ENCODE measurements around the gene PIWIL1.

PIWIL1 gene

DNA sequence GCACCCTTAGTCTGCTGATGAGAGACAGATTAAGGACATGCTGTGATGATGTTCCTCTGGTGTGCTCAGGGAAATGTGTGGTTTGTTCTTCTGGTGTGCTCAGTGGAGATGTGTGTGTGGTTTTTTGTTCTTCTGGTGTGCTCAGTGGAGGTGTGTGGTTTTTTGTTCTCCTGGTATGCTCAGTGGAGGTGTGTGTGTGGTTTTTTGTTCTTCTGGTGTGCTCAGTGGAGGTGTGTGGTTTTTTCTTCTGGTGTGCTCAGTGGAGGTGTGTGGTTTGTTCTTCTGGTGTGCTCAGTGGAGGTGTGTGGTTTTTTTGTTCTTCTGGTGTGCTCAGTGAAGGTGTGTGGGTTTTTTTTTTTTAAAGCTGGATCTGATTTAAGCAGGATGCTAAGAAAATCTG lies 15.4 kb downstream of the PIWIL1 start:
- H3K27ac ChIP-seq (ENCODE audit: low read length), result no peak overlapping the region
- no peak overlapping the region for H3K9ac ChIP-seq (ENCODE audit: low read length in 2 of 2)
- H3K4me1 ChIP-seq (ENCODE audit: control insufficient read depth, insufficient read depth, low read length), result no peaks in the 10 kb centered on the region
- no peak overlapping the region for H3K4me3 ChIP-seq (ENCODE audit: low read length in 2 of 2)
- H3K27me3 ChIP-seq (ENCODE audit: control insufficient read depth in 1 of 2, insufficient read depth in 2 of 2, low read length in 2 of 2), result peaks cover 12 to 13% of the 10 kb centered on the region in 2 donors
- H3K9me3 ChIP-seq (ENCODE audit: control insufficient read depth in 2 of 2, low read length in 2 of 2), result peaks cover 0 to 2% of the 10 kb centered on the region in 2 donors
- H3K36me3 ChIP-seq (ENCODE audit: control insufficient read depth in 2 of 2, insufficient read depth in 2 of 2, low read length in 2 of 2), result no peaks in the 10 kb centered on the region

DNA sequence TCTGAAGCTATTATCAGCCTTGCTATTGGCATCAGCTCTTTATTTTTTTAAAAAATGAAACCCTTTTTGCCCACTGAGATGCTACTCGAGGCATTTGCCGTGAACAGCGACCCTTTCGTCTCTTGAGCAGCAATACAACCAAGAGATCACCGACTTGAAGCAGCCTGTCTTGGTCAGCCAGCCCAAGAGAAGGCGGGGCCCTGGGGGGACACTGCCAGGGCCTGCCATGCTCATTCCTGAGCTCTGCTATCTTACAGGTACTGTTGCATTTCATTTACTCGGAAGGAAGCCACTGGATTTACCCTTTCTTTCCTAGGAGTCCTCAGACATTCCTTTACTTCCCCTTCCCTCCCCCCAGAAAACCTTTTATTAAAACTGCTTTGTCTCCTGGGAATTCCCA lies 16.7 kb downstream of the PIWIL1 start:
- no peak overlapping the region for H3K9ac ChIP-seq (ENCODE audit: low read length in 2 of 2)
- H3K9me3 ChIP-seq (ENCODE audit: control insufficient read depth in 2 of 2, low read length in 2 of 2), result peaks cover 0 to 2% of the 10 kb centered on the region in 2 donors
- H3K36me3 ChIP-seq (ENCODE audit: control insufficient read depth in 2 of 2, insufficient read depth in 2 of 2, low read length in 2 of 2), result no peaks in the 10 kb centered on the region
- no peak overlapping the region for H3K4me3 ChIP-seq (ENCODE audit: low read length in 2 of 2)
- peaks cover 13 to 16% of the 10 kb centered on the region in 2 donors for H3K27me3 ChIP-seq (ENCODE audit: control insufficient read depth in 1 of 2, insufficient read depth in 2 of 2, low read length in 2 of 2)
- no peak overlapping the region for H3K27ac ChIP-seq (ENCODE audit: low read length)
- H3K4me1 ChIP-seq (ENCODE audit: control insufficient read depth, insufficient read depth, low read length), result no peaks in the 10 kb centered on the region

DNA sequence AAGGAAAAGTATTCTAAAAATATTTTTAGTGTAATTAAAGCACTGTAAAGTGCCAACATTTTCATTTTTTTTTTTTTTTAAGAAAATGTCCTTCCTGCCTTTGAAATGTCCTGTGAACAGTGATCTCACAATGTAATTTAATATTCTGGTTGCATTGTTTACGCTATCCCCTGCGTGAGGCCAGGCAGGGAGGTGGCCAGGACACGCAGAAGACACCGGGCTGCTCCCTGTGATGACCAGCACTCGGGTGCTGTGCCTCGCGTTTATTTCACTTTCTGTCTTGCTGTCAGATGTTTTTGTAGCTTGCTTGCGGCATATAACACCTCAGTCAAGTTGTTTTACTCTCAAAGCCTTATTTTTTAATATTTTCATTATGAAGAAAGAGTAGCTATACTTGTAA lies 18.5 kb downstream of the PIWIL1 start:
- H3K4me1 ChIP-seq (ENCODE audit: control insufficient read depth, insufficient read depth, low read length), result no peaks in the 10 kb centered on the region
- no peak overlapping the region for H3K9ac ChIP-seq (ENCODE audit: low read length in 2 of 2)
- H3K4me3 ChIP-seq (ENCODE audit: low read length in 2 of 2), result no peak overlapping the region
- H3K27me3 ChIP-seq (ENCODE audit: control insufficient read depth in 1 of 2, insufficient read depth in 2 of 2, low read length in 2 of 2), result peaks cover 11 to 13% of the 10 kb centered on the region in 2 donors
- H3K36me3 ChIP-seq (ENCODE audit: control insufficient read depth in 2 of 2, insufficient read depth in 2 of 2, low read length in 2 of 2), result no peaks in the 10 kb centered on the region
- H3K27ac ChIP-seq (ENCODE audit: low read length), result no peak overlapping the region
- H3K9me3 ChIP-seq (ENCODE audit: control insufficient read depth in 2 of 2, low read length in 2 of 2), result no peaks in the 10 kb centered on the region

DNA sequence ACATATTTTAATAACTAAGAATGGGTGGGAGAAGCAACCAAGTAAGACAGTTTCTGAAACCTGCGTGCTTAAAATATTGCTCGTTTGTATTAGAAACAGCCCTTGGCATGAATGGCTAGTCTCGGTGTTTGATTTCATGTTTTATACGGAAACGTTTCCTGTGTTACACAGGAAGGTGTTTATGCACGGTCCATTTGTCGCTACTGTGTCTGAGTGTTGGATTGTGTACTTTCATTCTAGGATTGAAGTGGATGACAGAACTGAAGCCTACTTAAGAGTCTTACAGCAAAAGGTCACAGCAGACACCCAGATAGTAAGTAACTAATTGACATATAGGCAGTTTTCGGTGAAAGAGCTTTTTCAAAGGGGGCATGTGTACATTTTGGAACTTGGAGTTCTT lies 19.6 kb downstream of the PIWIL1 start:
- no peak overlapping the region for H3K27ac ChIP-seq (ENCODE audit: low read length)
- no peak overlapping the region for H3K4me3 ChIP-seq (ENCODE audit: low read length in 2 of 2)
- no peaks in the 10 kb centered on the region for H3K9me3 ChIP-seq (ENCODE audit: control insufficient read depth in 2 of 2, low read length in 2 of 2)
- peaks cover 9 to 10% of the 10 kb centered on the region in 2 donors for H3K27me3 ChIP-seq (ENCODE audit: control insufficient read depth in 1 of 2, insufficient read depth in 2 of 2, low read length in 2 of 2)
- H3K36me3 ChIP-seq (ENCODE audit: control insufficient read depth in 2 of 2, insufficient read depth in 2 of 2, low read length in 2 of 2), result no peaks in the 10 kb centered on the region
- H3K4me1 ChIP-seq (ENCODE audit: control insufficient read depth, insufficient read depth, low read length), result no peaks in the 10 kb centered on the region
- no peak overlapping the region for H3K9ac ChIP-seq (ENCODE audit: low read length in 2 of 2)

DNA sequence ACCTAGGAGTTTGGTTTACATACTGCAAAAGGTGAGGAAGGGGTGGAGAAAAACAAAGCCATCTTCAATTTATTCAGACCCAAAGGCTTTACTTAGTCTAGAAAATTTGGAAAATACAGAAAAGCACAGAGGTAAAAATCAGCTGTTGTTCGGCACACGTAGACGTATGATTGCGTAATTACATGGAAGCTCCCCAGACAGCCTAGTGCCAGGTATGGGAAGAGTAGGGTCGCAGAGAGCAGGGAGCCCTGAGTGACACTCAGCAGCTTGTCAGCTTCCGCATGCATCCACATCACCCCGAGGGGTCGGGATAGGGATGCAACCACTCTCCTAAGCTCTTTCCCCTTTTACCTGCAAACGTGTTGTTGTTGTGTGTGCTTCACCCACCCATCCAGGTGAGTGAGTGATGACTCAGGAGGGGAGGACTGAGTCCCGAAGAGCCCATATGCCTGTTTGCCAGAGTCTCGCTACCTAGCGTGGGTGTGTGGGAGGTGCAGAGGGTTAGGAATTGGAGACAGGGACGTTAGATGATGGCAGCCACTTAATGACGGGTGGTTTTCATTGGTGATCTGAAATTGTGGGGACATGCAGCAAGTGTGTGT lies 20.1 kb downstream of the PIWIL1 start:
- Histone ChIP-seq H3K9ac (ENCODE audit: low read length in 2 of 2) (no peak overlapping the region), H3K27me3 (ENCODE audit: control insufficient read depth in 1 of 2, insufficient read depth in 2 of 2, low read length in 2 of 2) (peaks cover 9 to 10% of the 10 kb centered on the region in 2 donors), H3K27ac (ENCODE audit: low read length) (no peak overlapping the region), H3K4me1 (ENCODE audit: control insufficient read depth, insufficient read depth, low read length) (no peaks in the 10 kb centered on the region), H3K36me3 (ENCODE audit: control insufficient read depth in 2 of 2, insufficient read depth in 2 of 2, low read length in 2 of 2) (no peaks in the 10 kb centered on the region), H3K4me3 (ENCODE audit: low read length in 2 of 2) (no peak overlapping the region), H3K9me3 (ENCODE audit: control insufficient read depth in 2 of 2, low read length in 2 of 2) (no peaks in the 10 kb centered on the region)

DNA sequence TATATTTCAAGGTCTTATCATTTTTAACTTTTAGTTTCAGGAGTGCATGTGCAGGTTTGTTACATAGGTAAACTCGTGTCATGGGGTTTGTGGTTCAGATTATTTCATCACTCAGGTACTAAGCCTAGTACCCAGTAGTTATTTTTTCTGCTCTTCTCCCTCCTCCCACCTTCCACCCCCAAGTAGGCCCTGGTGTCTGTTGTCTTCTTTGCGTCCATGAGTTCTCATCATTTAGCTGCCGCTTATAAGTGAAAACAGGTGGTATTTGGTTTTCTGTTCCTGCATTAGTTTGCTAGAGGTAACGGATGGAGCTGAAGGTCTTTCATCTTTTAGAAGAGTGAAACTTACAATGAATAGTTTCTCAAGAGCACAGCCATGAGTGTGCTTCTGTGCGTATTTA lies 24.4 kb downstream of the PIWIL1 start:
- H3K4me1 ChIP-seq (ENCODE audit: control insufficient read depth, insufficient read depth, low read length), result no peaks in the 10 kb centered on the region
- no peaks in the 10 kb centered on the region for H3K36me3 ChIP-seq (ENCODE audit: control insufficient read depth in 2 of 2, insufficient read depth in 2 of 2, low read length in 2 of 2)
- no peak overlapping the region for H3K9ac ChIP-seq (ENCODE audit: low read length in 2 of 2)
- H3K4me3 ChIP-seq (ENCODE audit: low read length in 2 of 2), result no peak overlapping the region
- H3K27me3 ChIP-seq (ENCODE audit: control insufficient read depth in 1 of 2, insufficient read depth in 2 of 2, low read length in 2 of 2), result peaks cover 7 to 14% of the 10 kb centered on the region in 2 donors
- H3K9me3 ChIP-seq (ENCODE audit: control insufficient read depth in 2 of 2, low read length in 2 of 2), result no peaks in the 10 kb centered on the region
- H3K27ac ChIP-seq (ENCODE audit: low read length), result no peak overlapping the region

DNA sequence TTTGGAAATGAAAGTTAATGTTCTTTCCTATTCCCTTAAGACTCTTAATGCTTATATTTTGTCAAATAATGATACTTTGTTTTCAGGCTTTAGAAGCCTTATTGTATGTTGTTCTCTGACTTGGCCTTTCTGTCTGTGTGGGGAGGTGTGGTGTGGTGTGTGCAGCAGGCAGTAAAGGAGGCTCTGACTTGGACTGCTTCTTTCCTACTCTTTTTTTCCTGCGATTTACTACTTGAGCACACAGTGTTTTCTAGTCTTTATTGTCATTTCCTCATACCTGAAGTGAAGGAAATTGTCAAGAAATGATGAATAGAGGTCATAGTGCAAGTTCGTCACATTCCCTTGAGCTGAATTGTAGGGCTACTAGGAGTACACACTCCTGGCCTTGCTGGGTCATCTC lies 26.9 kb downstream of the PIWIL1 start:
- Histone ChIP-seq H3K4me1 (ENCODE audit: control insufficient read depth, insufficient read depth, low read length) (no peaks in the 10 kb centered on the region), H3K36me3 (ENCODE audit: control insufficient read depth in 2 of 2, insufficient read depth in 2 of 2, low read length in 2 of 2) (no peaks in the 10 kb centered on the region), H3K27ac (ENCODE audit: low read length) (no peak overlapping the region), H3K9ac (ENCODE audit: low read length in 2 of 2) (no peak overlapping the region), H3K27me3 (ENCODE audit: control insufficient read depth in 1 of 2, insufficient read depth in 2 of 2, low read length in 2 of 2) (peaks cover 2 to 5% of the 10 kb centered on the region in 2 donors), H3K4me3 (ENCODE audit: low read length in 2 of 2) (no peak overlapping the region), H3K9me3 (ENCODE audit: control insufficient read depth in 2 of 2, low read length in 2 of 2) (peaks cover 0 to 3% of the 10 kb centered on the region in 2 donors)

DNA sequence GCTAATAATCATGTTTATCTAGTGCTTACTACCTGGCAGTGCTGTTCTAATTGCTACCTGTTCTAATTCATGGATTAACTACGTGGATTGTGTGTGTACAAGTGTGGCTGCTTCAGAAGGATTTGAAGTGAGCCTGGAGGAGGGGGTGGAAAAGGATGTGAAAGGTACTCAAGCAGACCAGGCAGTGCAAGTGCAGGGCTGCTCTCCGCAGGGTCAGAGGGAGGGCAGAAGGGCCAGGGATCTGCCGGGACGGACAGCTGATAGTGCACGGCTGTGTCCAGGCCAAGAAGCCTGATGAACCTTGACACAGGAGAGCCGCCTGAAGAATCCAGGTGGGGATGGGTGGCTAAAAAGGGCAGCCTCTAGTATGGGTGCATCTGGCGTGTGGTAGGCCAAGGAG lies 28.5 kb downstream of the PIWIL1 start:
- Histone ChIP-seq H3K9ac (ENCODE audit: low read length in 2 of 2) (no peak overlapping the region), H3K36me3 (ENCODE audit: control insufficient read depth in 2 of 2, insufficient read depth in 2 of 2, low read length in 2 of 2) (no peaks in the 10 kb centered on the region), H3K4me1 (ENCODE audit: control insufficient read depth, insufficient read depth, low read length) (no peaks in the 10 kb centered on the region), H3K9me3 (ENCODE audit: control insufficient read depth in 2 of 2, low read length in 2 of 2) (peaks cover 0 to 3% of the 10 kb centered on the region in 2 donors), H3K27me3 (ENCODE audit: control insufficient read depth in 1 of 2, insufficient read depth in 2 of 2, low read length in 2 of 2) (peaks cover 2 to 5% of the 10 kb centered on the region in 2 donors), H3K4me3 (ENCODE audit: low read length in 2 of 2) (no peak overlapping the region), H3K27ac (ENCODE audit: low read length) (no peak overlapping the region)

DNA sequence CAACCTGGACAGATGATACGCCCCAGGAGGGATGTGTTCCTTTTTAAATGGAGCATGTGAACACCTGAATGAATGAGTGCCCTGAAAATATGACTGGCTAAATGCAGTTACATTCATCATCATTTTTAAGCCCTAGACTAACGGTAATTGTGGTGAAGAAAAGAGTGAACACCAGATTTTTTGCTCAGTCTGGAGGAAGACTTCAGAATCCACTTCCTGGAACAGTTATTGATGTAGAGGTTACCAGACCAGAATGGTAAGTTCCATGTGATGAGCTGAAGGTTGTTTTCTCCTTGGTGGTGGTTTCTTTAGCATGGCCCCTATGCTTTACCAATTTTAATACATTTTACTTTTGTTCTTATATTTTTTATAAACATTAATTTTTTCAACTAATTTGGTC lies 29.3 kb downstream of the PIWIL1 start:
- H3K27ac ChIP-seq (ENCODE audit: low read length), result no peak overlapping the region
- no peak overlapping the region for H3K9ac ChIP-seq (ENCODE audit: low read length in 2 of 2)
- peaks cover 2 to 5% of the 10 kb centered on the region in 2 donors for H3K27me3 ChIP-seq (ENCODE audit: control insufficient read depth in 1 of 2, insufficient read depth in 2 of 2, low read length in 2 of 2)

DNA sequence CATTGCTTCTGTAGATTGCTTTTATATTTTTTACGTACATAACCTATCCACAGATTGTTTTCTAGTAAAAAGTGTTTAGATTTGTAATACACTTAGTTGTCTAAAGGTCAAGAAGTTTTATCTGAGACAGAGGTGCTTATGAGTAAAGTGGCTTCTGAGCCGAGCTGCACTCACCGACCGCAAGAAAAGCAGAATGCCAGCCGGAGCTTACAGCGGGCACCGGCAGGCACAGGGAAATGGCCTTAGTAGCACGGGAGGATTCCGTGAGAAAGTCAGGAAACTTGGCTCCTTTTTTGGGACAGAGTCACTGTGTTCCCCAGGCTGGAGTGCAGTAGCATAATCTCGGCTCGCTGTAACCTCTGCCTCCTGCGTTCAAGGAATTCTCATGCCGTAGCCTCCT lies 29.8 kb downstream of the PIWIL1 start:
- Histone ChIP-seq H3K27me3 (ENCODE audit: control insufficient read depth in 1 of 2, insufficient read depth in 2 of 2, low read length in 2 of 2) (peaks cover 2 to 5% of the 10 kb centered on the region in 2 donors), H3K4me1 (ENCODE audit: control insufficient read depth, insufficient read depth, low read length) (no peaks in the 10 kb centered on the region), H3K36me3 (ENCODE audit: control insufficient read depth in 2 of 2, insufficient read depth in 2 of 2, low read length in 2 of 2) (no peaks in the 10 kb centered on the region), H3K9me3 (ENCODE audit: control insufficient read depth in 2 of 2, low read length in 2 of 2) (peaks cover 0 to 3% of the 10 kb centered on the region in 2 donors), H3K9ac (ENCODE audit: low read length in 2 of 2) (no peak overlapping the region), H3K27ac (ENCODE audit: low read length) (no peak overlapping the region), H3K4me3 (ENCODE audit: low read length in 2 of 2) (no peak overlapping the region)

More for the DNA sequence above, 29.3 kb downstream of the PIWIL1 start:
- Histone ChIP-seq H3K9me3 (ENCODE audit: control insufficient read depth in 2 of 2, low read length in 2 of 2) (peaks cover 0 to 3% of the 10 kb centered on the region in 2 donors), H3K36me3 (ENCODE audit: control insufficient read depth in 2 of 2, insufficient read depth in 2 of 2, low read length in 2 of 2) (no peaks in the 10 kb centered on the region), H3K4me1 (ENCODE audit: control insufficient read depth, insufficient read depth, low read length) (no peaks in the 10 kb centered on the region), H3K4me3 (ENCODE audit: low read length in 2 of 2) (no peak overlapping the region)

DNA sequence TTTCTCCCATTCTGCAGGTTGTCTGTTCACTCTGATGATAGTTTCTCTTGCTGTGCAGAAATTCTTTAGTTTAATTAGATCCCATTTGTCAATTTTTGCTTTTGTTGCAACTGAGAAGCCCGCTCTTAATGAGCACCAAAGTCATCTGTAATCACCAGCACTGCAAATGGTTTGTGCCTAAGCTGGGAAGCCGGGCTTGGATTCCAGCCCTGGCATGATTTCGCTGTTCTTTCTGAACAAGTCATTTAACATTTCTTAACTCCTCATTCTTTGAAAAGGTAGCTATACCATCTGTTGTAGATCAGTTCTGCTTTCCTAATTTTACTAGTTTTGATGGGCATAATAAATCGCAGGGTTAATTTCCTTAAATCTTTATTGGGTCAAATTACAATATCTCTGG lies 32.1 kb downstream of the PIWIL1 start:
- no peak overlapping the region for H3K27ac ChIP-seq (ENCODE audit: low read length)

More for the DNA sequence above, 32.1 kb downstream of the PIWIL1 start:
- Histone ChIP-seq H3K9me3 (ENCODE audit: control insufficient read depth in 2 of 2, low read length in 2 of 2) (peaks cover 0 to 3% of the 10 kb centered on the region in 2 donors), H3K27me3 (ENCODE audit: control insufficient read depth in 1 of 2, insufficient read depth in 2 of 2, low read length in 2 of 2) (peaks cover 5% of the 10 kb centered on the region in 2 donors), H3K4me3 (ENCODE audit: low read length in 2 of 2) (no peak overlapping the region), H3K36me3 (ENCODE audit: control insufficient read depth in 2 of 2, insufficient read depth in 2 of 2, low read length in 2 of 2) (no peaks in the 10 kb centered on the region), H3K9ac (ENCODE audit: low read length in 2 of 2) (no peak overlapping the region), H3K4me1 (ENCODE audit: control insufficient read depth, insufficient read depth, low read length) (no peaks in the 10 kb centered on the region)

Data from stomach smooth muscle (tissue), 2 donors.